GM23338 (cell line): ENCODE results near the gene CIDEB.

ENCODE experiments used
- CREB1 ChIP-seq: fragments of 250-450 bp; sonication (Bioruptor Pico); IDR thresholded peaks from 2 replicates; pipeline ENCODE4 v1.5.0; 2020; ENCODE audit warnings: low read depth, mild to moderate bottlenecking, moderate library complexity
- CTCF ChIP-seq, 2 experiments: fragments of 200-600 bp in 1 of 2; sonication (generic) in 1 of 2; conservative IDR thresholded peaks; 2 replicates each; pipeline versions ENCODE4 v1.5.1 to v1.6.1; 2016 to 2017; ENCODE audit warnings: antibody characterized with exemption in 2 of 2, low read depth in 2 of 2, mild to moderate bottlenecking in 2 of 2, moderate library complexity in 1 of 2
- ETS1 ChIP-seq: IDR thresholded peaks from 2 replicates; pipeline ENCODE4 v1.6.1; 2016; ENCODE audit warnings: antibody characterized with exemption
- EZH2 ChIP-seq: fragments of 200-600 bp; sonication (generic); IDR thresholded peaks from one replicate; pipeline ENCODE4 v1.8.0; 2017; ENCODE audit warnings: antibody characterized with exemption, mild to moderate bottlenecking, low read depth; ENCODE audit not compliant: unreplicated experiment
- EZH2phosphoT487 ChIP-seq: fragments of 200-600 bp; sonication (generic); IDR thresholded peaks from one replicate; pipeline ENCODE4 v1.8.1; 2018; ENCODE audit warnings: antibody characterized with exemption; ENCODE audit not compliant: unreplicated experiment
- JUNB ChIP-seq: IDR thresholded peaks from one replicate; pipeline ENCODE4 v1.6.1; 2016; ENCODE audit warnings: antibody characterized with exemption; ENCODE audit not compliant: unreplicated experiment
- NANOG ChIP-seq: IDR thresholded peaks from 2 replicates; pipeline ENCODE4 v1.6.1; 2016; ENCODE audit warnings: antibody characterized with exemption, borderline replicate concordance
- POLR2AphosphoS5 ChIP-seq: IDR thresholded peaks from 2 replicates; pipeline ENCODE4 v1.6.1; 2016; ENCODE audit warnings: antibody characterized with exemption, low read depth
- REST ChIP-seq: IDR thresholded peaks from one replicate; pipeline ENCODE4 v1.6.1; 2018; ENCODE audit warnings: antibody characterized with exemption; ENCODE audit not compliant: unreplicated experiment
- STAT1 ChIP-seq: IDR thresholded peaks from one replicate; pipeline ENCODE4 v1.6.1; 2016; ENCODE audit warnings: antibody characterized with exemption; ENCODE audit not compliant: unreplicated experiment
- ZNF114 ChIP-seq: fragments of 250-450 bp; sonication (Bioruptor Pico); IDR thresholded peaks from 2 replicates; pipeline ENCODE4 v1.5.0; 2020; ENCODE audit warnings: mild to moderate bottlenecking, moderate library complexity
- ZNF462 ChIP-seq: fragments of 250-450 bp; sonication (Bioruptor Pico); IDR thresholded peaks from 2 replicates; pipeline ENCODE4 v1.5.0; 2020; ENCODE audit warnings: mild to moderate bottlenecking, moderate library complexity

DNA sequence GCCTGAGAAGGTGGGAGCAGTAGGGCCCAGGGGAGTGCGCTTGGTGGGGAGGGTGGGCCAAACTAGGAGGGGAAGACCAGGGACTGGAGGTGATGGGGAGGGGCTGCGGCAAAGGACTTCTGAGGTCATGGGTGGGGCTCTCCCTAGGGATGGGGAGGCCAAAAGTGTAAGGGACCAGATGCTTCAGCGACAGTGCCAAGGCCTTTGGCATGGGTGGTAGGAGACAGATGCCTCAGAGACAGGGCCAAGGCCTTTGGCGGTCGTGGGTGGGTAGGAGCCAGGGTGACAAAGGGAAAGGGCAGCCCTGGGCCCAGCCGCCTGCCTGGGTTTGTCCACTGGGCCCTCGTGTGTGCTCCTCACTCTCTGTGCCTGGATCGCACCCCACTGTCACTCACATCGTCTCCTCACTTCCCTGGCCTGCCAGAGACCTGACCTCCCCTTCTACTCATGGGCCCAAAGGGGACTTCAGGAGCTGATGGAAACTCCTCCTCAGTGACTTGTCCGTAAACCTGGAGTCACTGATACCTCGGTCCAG lies 23.2 kb downstream of the CIDEB start:
- TF ChIP-seq CTCF (conservative IDR thresholded peaks at IDR 0.05; ENCODE audit: low read depth in 2 of 2) (no peak), EZH2 (no peak), STAT1 (no peak), JUNB (no peak), ETS1 (no peak), NANOG (no peak), REST (no peak), POLR2AphosphoS5 (no peak), CREB1 (CRISPR knock-in tag) (no peak), EZH2phosphoT487 (no peak), ZNF462 (no peak), ZNF114 (no peak)
